22Rv1 (cell line): ENCODE data around the gene OR2T10.
"Not testable (repeated sequence)": the region's sequence is repeated elsewhere in the genome, so short reads cannot be mapped to it uniquely, and the experiment has no call there.

ENCODE experiments used
- H3K27ac ChIP-seq: fragments of 450-650 bp; 2 replicates; pipeline ENCODE4 v1.5.1; 2017
- CTCF ChIP-seq: fragments of 450-650 bp; IDR thresholded peaks from 2 replicates; pipeline ENCODE4 v1.5.1; 2017; ENCODE audit warnings: mild to moderate bottlenecking
- ZFX ChIP-seq: fragments of 450-650 bp; IDR thresholded peaks from 2 replicates; pipeline ENCODE4 v1.6.1; 2017; ENCODE audit warnings: antibody characterized with exemption, borderline replicate concordance

OR2T10 gene

GRCh38 chr1:248585266-248585665 lies 12.2 kb downstream of the OR2T10 start:
- no peak overlapping the region for H3K27ac ChIP-seq
- TF ChIP-seq ZFX, result no peak
- no peak for TF ChIP-seq CTCF

- no peak for TF ChIP-seq ZFX
- TF ChIP-seq CTCF, result no peak
Measured at GRCh38 chr1:248576260-248576980, 21.1 kb downstream of the OR2T10 start.

DNA sequence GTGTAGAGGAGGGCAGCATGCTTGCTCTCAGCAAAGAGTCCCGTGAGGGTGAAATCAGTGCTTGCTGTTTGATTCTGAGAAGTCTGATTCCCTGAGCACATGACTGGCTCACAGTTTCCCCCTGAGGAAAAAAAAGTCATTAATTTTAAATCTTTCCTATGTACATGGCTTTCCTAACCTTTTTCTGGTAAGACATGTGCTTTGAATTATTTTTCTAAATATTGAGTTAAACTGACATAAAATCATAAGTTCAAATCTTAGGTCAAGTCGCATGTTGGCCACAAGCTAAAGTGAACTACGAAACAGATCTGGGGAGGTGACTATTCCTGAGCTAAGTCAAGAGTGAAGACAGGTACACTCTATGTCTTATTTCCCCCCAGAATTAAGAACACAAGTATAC lies 22.8 kb downstream of the OR2T10 start, which contains the start of gene OR2T34:
OR2T34 (minus strand) TSS at position 101 of the 400 bp plus-strand sequence; CDS start at position 101, 0 bp downstream.
- H3K27ac ChIP-seq, result not testable (repeated sequence)

More at GRCh38 chr1:248576260-248576980, 21.1 kb downstream of the OR2T10 start:
- H3K27ac ChIP-seq, result no peak overlapping the region

GRCh38 chr1:248573856-248574255 lies 23.6 kb downstream of the OR2T10 start:
- not testable (repeated sequence) for H3K27ac ChIP-seq

DNA sequence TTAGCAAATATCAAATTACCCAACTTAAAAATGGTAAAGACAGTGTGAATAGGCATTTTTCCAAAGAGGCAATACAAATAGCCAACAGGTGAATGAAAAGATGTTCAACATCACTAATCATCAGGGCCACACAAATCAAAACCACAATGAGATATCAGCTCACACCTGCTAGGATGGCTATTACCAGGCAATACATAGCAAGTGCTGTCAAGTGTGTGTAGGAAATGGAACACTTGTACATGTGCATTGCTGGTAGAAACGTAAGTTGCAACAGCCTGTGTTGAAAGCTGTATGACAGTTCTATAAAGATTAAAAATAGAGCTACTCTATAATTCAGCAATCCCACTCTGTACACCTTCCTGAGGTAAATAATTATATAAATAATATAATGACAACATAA lies 25.5 kb downstream of the OR2T10 start:
- not testable (repeated sequence) for H3K27ac ChIP-seq

GRCh38 chr1:248570811-248571210 lies 26.7 kb downstream of the OR2T10 start:
- H3K27ac ChIP-seq, result not testable (repeated sequence)

- not testable (repeated sequence) for H3K27ac ChIP-seq
Measured at GRCh38 chr1:248569049-248569448, 28.5 kb downstream of the OR2T10 start.

- not testable (repeated sequence) for H3K27ac ChIP-seq
Measured at GRCh38 chr1:248565530-248566373, 31.7 kb downstream of the OR2T10 start.

- not testable (repeated sequence) for H3K27ac ChIP-seq
Measured at GRCh38 chr1:248562672-248563071, 34.8 kb downstream of the OR2T10 start, which contains the start of gene OR2T29. OR2T29 (minus strand) TSS chr1:248562772; CDS start chr1:248559491, 3,281 bp downstream.

DNA sequence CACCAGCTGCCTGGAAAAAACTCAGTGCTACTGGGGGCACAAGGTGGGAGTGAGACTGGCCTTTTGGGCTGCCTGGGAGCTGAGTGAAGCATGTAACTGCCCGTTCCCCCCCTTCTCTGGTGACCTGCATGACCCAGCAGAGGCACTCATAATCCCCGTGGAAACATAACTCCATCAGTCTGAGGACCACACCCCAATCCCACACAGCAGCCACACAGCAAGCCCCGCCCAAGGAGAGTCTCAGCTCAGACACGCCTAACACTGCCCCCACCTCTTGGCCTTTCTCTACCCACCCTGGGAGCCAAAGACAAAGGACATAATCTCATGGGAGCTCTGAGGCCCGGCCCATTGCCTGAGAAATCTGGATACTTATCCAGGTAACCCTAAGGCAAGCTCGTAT lies 46.5 kb downstream of the OR2T10 start:
- not testable (repeated sequence) for H3K27ac ChIP-seq

DNA sequence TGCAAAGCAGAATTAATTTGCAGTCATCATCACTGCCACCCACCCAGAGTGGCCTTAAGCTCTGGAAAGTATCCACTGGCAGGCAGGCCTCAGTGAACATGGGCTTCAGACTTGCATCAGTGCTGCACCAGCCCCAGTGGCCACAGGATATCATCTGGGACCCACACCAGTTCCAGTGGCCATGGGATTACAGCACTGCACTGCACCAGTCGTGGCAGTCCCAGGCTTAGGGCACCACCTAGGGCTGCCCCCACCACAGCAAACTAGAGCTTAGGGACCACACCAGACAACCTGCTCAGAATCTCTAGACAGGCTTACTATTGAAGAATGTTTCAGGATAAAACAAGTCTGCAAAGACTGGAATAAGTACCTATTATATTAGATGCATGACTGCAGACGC lies 50.1 kb downstream of the OR2T10 start:
- not testable (repeated sequence) for H3K27ac ChIP-seq
